A673 (cell line): ENCODE results near the gene C2CD2L. TPM values are rescaled to one million over a fixed set of nuclear protein-coding genes. Genes with fewer than 3 reads are reported as not detected.

Experiments used
- BruUV-seq: library from RNA; stranded (reverse); fragments of 400-500 nt; replicated peaks from 2 replicates; lab custom pipeline; 2021; lab: Mats Ljungman, UMichigan
- CTCF ChIA-PET: fragments of 300-600 bp; sonication (Branson Sonifier 250); formaldehyde crosslinking; loops from one replicate; lab custom pipeline; 2022; ENCODE audit warnings: antibody characterized with exemption; lab: Charles Lee
- POLR2A ChIA-PET: fragments of 300-600 bp; sonication (Branson Sonifier 250); formaldehyde crosslinking; loops from one replicate; lab custom pipeline; 2022; ENCODE audit warnings: antibody characterized with exemption; ENCODE audit not compliant: low non-redundant PET; lab: Charles Lee
- DNase-seq: peaks from one replicate; pipeline ENCODE4 v3.0.0-alpha.2; 2015; ENCODE audit warnings: low spot score
- H3K27ac ChIP-seq: fragments of 200-600 bp; sonication (generic); 2 replicates; pipeline ENCODE4 v1.5.1; 2016; ENCODE audit warnings: mixed run types, low read depth, mild to moderate bottlenecking, mixed read lengths, antibody characterized with exemption, low read length; ENCODE audit not compliant: poor library complexity, severe bottlenecking
- H3K27me3 ChIP-seq: fragments of 200-600 bp; sonication (generic); replicated peaks from 2 replicates; pipeline ENCODE4 v1.6.1; 2017; ENCODE audit warnings: mixed run types, low read depth, mild to moderate bottlenecking, mixed read lengths, antibody characterized with exemption, low read length; ENCODE audit not compliant: insufficient read depth, poor library complexity
- H3K36me3 ChIP-seq: fragments of 200-600 bp; sonication (generic); 2 replicates; pipeline ENCODE4 v1.6.1; 2016; ENCODE audit warnings: mixed run types, mild to moderate bottlenecking, mixed read lengths, antibody characterized with exemption, low read length; ENCODE audit not compliant: insufficient read depth, poor library complexity, severe bottlenecking
- H3K4me1 ChIP-seq: fragments of 200-600 bp; sonication (generic); 2 replicates; pipeline ENCODE4 v1.6.1; 2017; ENCODE audit warnings: mixed run types, mild to moderate bottlenecking, mixed read lengths, antibody characterized with exemption, low read length; ENCODE audit not compliant: insufficient read depth, poor library complexity, severe bottlenecking
- H3K4me3 ChIP-seq: fragments of 200-600 bp; sonication (generic); 2 replicates; pipeline ENCODE4 v1.5.1; 2016; ENCODE audit warnings: low read depth, mixed run types, mild to moderate bottlenecking, mixed read lengths, low read length; ENCODE audit not compliant: poor library complexity, severe bottlenecking
- H3K9me3 ChIP-seq: fragments of 200-600 bp; sonication (generic); 2 replicates; pipeline ENCODE4 v1.6.1; 2016; ENCODE audit warnings: mixed run types, low read depth, mild to moderate bottlenecking, mixed read lengths, antibody characterized with exemption, low read length; ENCODE audit not compliant: poor library complexity, severe bottlenecking
- CTCF ChIP-seq: fragments of 300-800, 200-600 bp; sonication (generic); conservative IDR thresholded peaks from 2 replicates; pipeline ENCODE4 v1.5.1; 2017; ENCODE audit warnings: low read depth, mild to moderate bottlenecking, antibody characterized with exemption, low read length, moderate library complexity, mixed read lengths
- EZH2 ChIP-seq: fragments of 200-600 bp; sonication (generic); IDR thresholded peaks from 2 replicates; pipeline ENCODE4 v1.6.1; 2017; ENCODE audit warnings: borderline replicate concordance, low read depth, mild to moderate bottlenecking, mixed read lengths, antibody characterized with exemption, low read length; ENCODE audit not compliant: poor library complexity, severe bottlenecking
- intact Hi-C: fragments of 100-400 bp; cut with micrococcal nuclease; formaldehyde crosslinking; loops from one replicate; pipeline ENCODE4 v1.10.0; 2022; ENCODE audit not compliant: unreplicated experiment
- total RNA-seq: library from RNA; stranded (reverse); gene quantifications from 2 replicates; pipeline ENCODE4 v1.2.3, GENCODE V29; 2021

C2CD2L gene
- total RNA-seq, 1 experiment from 2014 or later: 17.8 TPM

GRCh38 chr11:119103793-119104192, 3.4 kb upstream of the C2CD2L start:
- POLR2A ChIA-PET: no interaction called here
- intact Hi-C loops: loop anchor here (2.0 to 5.0 kb wide), 5 partner anchors 36 to 219 kb away; partner anchors contain the start of genes BCL9L, RPS25, TRAPPC4 and VPS11
- DNase-seq: peak; percentile 41
- H3K36me3 ChIP-seq: peaks cover 8% of the 10 kb centered on the region
- CTCF ChIA-PET: no interaction called here
- H3K9me3 ChIP-seq: no peaks in the 10 kb centered on the region
- no peak overlapping the region for H3K4me3 ChIP-seq
- TF ChIP-seq EZH2: no peak
- peak; percentile 32; the same call in 1 of the 2 replicates for TF ChIP-seq CTCF
- BruUV-seq: no TSS peak
- H3K4me1 ChIP-seq: peaks cover 29% of the 10 kb centered on the region
- H3K27ac ChIP-seq: no peak overlapping the region
- H3K27me3 ChIP-seq: no peaks in the 10 kb centered on the region

DNA sequence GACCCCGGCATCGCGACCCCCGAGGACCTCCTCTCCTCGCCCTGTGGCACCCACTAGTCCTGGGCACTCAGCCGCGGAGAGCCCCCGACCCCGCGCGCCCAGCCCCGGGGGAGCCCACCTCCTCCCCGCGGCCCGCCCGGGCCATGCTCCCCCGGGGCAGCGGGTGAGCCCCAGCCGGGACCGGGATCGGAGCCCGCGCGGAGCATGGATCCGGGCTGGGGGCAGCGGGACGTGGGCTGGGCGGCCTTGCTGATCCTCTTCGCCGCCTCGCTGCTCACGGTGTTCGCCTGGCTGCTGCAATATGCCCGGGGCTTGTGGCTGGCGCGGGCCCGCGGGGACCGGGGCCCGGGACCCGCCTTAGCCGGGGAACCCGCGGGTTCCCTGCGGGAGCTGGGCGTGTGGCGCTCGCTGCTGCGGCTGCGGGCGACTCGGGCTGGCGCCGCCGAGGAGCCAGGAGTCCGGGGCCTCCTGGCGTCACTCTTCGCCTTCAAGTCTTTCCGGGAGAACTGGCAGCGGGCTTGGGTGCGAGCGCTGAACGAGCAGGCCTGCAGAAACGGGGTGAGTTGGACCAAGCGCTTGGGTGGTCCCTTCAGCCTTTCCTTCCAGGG, 498 bp downstream of the C2CD2L start:
- peak; percentile 42 for DNase-seq
- intact Hi-C loops: no loop called here
- Histone ChIP-seq H3K27ac (peak overlapping the region; percentile 84), H3K27me3 (no peaks in the 10 kb centered on the region), H3K36me3 (peaks cover 10% of the 10 kb centered on the region), H3K4me3 (peak overlapping the region; percentile 97), H3K9me3 (no peaks in the 10 kb centered on the region), H3K4me1 (peaks cover 27% of the 10 kb centered on the region)
- BruUV-seq: no TSS peak
- ChIA-PET POLR2A (interaction anchor here (0.6 kb wide), 2 partner anchors 24 to 62 kb away, joined by 3 to 13 read pairs; no protein-coding TSS in a partner anchor), CTCF (no interaction called here)
- no peak for TF ChIP-seq EZH2
- TF ChIP-seq CTCF: no peak

DNA sequence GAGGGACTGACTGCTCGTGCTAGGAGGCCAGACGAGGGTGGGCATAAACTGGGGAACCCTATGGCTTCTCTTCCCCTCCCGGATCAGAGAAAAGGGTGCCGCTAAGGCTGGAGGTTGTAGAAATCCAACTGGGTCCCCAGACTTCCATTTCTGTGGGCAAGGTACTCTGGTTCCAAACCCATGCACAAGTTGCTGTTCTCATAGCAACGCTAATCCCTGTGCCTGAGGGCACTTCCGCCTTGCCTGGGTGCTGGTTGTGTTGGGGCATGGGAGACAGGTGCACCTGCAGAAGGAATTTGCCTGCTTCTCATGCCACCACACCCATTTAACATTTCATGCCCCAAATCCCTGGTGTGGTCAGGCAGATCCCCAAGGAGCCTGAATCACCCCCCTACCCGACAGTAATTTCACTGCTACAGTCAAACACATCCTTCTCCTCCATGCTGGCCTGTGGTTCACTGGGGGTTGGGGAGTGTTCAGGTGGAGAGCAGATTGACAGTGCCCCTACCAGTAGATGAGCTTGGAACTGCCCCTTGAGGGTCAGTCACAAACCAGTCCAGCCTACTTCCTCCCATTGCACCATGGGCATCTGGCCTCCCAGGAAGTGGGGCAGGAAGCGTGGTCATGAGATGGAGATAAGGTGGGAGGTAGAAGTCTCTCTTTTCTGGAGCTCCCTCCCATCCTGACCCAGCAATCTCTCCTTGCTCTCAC, 1.2 kb downstream of the C2CD2L start:
- POLR2A ChIA-PET: no interaction called here
- Histone ChIP-seq H3K4me1 (peaks cover 23% of the 10 kb centered on the region), H3K4me3 (peak overlapping the region; percentile 97), H3K36me3 (peaks cover 15% of the 10 kb centered on the region), H3K27ac (peak overlapping the region; percentile 84), H3K27me3 (no peaks in the 10 kb centered on the region), H3K9me3 (no peaks in the 10 kb centered on the region)
- TF ChIP-seq CTCF (no peak), EZH2 (no peak)
- DNase-seq: peak; percentile 63
- BruUV-seq: TSS peak; percentile 20
- CTCF ChIA-PET: no interaction called here
- intact Hi-C loops: no loop called here
